GM12865 (cell line): ENCODE results near the gene NUP160.
A peak's percentile ranks its signal among the peaks of the same experiment; 100 is the strongest.
"Not testable (repeated sequence)": the region's sequence is repeated elsewhere in the genome, so short reads cannot be mapped to it uniquely, and the experiment has no call there.

Source experiments
- DNase-seq: peaks from one replicate; pipeline ENCODE4 v3.0.0; 2010; ENCODE audit warnings: low read depth
- H3K4me3 ChIP-seq: 2 replicates; pipeline ENCODE4 v1.5.1; 2011; ENCODE audit warnings: mild to moderate bottlenecking, low read depth, low read length, control low read depth
- TF ChIP-seq, protein P1 (sequence below): IDR thresholded peaks from 2 replicates; pipeline ENCODE4 v1.5.1; 2011; ENCODE audit warnings: low read length, control low read depth, low read depth, inconsistent platforms; ENCODE audit not compliant: insufficient read depth; ENCODE audit errors: missing control alignments

NUP160 gene, protein sequence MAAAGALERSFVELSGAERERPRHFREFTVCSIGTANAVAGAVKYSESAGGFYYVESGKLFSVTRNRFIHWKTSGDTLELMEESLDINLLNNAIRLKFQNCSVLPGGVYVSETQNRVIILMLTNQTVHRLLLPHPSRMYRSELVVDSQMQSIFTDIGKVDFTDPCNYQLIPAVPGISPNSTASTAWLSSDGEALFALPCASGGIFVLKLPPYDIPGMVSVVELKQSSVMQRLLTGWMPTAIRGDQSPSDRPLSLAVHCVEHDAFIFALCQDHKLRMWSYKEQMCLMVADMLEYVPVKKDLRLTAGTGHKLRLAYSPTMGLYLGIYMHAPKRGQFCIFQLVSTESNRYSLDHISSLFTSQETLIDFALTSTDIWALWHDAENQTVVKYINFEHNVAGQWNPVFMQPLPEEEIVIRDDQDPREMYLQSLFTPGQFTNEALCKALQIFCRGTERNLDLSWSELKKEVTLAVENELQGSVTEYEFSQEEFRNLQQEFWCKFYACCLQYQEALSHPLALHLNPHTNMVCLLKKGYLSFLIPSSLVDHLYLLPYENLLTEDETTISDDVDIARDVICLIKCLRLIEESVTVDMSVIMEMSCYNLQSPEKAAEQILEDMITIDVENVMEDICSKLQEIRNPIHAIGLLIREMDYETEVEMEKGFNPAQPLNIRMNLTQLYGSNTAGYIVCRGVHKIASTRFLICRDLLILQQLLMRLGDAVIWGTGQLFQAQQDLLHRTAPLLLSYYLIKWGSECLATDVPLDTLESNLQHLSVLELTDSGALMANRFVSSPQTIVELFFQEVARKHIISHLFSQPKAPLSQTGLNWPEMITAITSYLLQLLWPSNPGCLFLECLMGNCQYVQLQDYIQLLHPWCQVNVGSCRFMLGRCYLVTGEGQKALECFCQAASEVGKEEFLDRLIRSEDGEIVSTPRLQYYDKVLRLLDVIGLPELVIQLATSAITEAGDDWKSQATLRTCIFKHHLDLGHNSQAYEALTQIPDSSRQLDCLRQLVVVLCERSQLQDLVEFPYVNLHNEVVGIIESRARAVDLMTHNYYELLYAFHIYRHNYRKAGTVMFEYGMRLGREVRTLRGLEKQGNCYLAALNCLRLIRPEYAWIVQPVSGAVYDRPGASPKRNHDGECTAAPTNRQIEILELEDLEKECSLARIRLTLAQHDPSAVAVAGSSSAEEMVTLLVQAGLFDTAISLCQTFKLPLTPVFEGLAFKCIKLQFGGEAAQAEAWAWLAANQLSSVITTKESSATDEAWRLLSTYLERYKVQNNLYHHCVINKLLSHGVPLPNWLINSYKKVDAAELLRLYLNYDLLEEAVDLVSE (N-terminal part only)

DNA sequence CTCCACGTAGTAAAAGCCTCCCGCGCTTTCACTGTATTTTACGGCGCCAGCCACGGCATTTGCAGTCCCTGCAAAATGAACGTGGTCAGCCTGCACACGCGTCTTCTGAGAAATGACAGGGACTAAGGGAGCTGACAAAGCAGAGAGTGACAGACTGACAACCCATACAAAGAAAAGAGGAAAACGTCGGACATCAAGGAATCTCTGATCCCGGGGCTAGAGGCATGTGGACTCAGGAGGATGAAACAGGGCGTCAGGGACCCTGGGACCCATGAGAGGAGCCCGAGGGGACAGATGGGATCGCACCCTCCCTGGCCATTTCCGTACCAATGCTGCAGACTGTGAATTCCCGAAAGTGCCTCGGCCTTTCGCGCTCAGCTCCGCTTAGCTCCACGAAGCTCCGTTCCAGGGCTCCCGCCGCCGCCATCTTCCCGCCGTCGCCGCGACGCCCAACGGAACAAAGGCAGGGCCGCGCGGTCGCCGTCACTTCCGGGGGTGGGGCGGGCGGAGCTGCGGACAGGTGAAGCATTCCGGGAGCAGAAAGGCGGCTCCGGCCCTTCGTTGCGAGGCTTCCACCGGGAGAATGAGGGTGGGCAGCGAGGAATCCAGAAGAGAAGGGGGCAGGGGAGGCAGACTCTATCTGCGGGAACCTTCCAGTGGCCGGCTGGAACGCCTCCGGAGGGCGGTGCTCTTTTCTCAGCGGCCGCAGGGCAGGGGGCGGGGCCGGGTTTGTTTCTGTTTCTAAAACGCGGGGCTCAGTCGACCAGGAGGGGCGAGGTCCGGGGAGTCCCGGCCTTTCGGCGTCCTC lies at the start of gene NUP160:
Gene NUP160 (minus strand): TSS at position 459 of the 808 bp plus-strand sequence. CDS start 32 bp downstream, at position 427.
- TF ChIP-seq, protein P1, sequence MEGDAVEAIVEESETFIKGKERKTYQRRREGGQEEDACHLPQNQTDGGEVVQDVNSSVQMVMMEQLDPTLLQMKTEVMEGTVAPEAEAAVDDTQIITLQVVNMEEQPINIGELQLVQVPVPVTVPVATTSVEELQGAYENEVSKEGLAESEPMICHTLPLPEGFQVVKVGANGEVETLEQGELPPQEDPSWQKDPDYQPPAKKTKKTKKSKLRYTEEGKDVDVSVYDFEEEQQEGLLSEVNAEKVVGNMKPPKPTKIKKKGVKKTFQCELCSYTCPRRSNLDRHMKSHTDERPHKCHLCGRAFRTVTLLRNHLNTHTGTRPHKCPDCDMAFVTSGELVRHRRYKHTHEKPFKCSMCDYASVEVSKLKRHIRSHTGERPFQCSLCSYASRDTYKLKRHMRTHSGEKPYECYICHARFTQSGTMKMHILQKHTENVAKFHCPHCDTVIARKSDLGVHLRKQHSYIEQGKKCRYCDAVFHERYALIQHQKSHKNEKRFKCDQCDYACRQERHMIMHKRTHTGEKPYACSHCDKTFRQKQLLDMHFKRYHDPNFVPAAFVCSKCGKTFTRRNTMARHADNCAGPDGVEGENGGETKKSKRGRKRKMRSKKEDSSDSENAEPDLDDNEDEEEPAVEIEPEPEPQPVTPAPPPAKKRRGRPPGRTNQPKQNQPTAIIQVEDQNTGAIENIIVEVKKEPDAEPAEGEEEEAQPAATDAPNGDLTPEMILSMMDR = no peak
- peak; percentile 83 for DNase-seq
- H3K4me3 ChIP-seq = peak within 1 kb of the TSS; percentile 93

DNA sequence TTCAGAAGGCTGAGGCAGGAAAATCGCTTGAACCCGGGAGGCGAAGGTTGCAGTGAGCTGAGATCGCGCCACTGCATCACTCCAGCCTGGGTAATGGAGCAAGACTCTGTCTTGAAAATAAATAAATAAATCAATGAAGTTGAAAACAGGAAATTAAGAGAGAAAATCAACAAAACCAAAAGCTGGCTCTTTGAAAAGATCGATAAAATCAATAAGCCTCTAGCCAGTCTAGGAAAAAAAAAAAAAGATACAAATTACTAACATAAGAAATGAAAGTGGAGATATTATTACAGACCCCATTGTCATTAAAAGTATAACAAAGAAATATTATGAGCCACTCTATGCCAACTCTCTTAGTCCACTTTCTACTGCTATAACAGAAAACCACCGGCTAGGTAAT lies 48.0 kb upstream of the NUP160 start:
- H3K4me3 ChIP-seq = no peak overlapping the region
- TF ChIP-seq, protein P1 = no peak
- DNase-seq = no peak

DNA sequence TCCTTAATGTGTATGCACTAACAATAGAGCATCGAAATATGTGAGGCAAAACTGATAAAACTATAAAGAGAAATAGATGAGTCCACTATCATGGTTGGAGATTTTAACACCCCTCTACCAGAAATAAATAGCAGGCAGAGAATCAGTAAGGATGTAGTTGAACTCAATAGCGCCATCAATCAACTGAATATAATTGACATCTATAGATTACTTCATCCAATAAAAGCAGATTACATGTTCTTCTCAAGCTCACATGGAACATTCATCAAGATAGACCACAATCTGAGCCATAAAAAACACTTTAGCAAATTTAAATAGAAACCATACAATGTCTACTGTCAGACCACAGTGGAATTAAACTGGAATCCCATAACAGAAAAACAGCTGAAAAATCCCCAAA lies 46.9 kb upstream of the NUP160 start:
- H3K4me3 ChIP-seq = no peak overlapping the region
- TF ChIP-seq, protein P1 = no peak
- DNase-seq = no peak

DNA sequence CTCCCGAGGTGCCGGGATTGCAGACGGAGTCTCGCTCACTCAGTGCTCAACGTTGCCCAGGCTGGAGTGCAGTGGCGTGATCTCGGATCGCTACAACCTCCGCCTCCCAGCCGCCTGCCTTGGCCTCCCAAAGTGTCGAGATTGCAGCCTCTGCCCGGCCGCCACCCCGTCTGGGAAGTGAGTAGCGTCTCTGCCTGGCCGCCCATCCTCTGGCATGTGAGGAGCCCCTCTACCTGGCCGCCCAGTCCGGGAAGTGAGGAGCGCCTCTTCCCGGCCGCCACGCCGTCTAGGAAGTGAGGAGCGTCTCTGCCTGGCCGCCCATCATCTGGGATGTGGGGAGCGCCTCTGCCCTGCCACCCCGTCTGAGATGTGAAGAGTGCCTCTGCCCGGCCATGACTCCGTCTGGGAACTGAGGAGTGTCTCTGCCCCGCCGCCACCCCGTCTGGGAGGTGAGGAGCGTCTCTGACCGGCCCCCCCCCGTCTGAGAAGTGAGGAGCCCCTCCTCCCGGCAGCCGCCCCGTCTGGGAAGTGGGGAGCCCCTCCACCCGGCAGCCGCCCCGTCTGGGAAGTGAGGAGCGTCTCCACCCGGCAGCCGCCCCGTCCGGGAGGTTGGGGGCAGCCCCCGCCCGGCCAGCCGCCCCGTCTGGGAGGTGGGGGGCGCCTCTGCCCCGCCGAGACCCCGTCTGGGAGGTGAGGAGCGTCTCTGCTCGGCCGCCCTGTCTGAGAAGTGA lies 44.6 kb upstream of the NUP160 start:
- H3K4me3 ChIP-seq, DNase-seq: not testable (repeated sequence)

DNA sequence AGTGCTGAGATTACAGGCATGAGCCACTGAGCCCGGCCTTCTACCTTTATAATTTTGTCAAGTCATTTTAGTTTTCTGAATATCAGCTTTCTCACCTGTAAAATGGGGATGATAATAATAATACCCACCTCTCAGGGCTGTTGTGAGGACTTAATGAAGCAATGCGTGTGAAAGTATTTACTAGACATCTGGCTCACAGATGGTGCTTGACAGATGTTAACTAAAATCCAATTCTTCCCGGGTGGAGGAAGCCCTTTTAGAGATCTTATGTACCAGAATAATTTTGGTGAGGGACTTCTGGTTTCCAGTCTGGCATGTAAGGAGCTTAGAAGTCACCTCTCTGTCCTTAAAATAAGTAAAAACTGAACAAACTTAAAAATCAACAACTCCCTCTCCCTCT lies 43.7 kb upstream of the NUP160 start:
- H3K4me3 ChIP-seq = no peak overlapping the region
- DNase-seq = no peak
- TF ChIP-seq, protein P1 = no peak

DNA sequence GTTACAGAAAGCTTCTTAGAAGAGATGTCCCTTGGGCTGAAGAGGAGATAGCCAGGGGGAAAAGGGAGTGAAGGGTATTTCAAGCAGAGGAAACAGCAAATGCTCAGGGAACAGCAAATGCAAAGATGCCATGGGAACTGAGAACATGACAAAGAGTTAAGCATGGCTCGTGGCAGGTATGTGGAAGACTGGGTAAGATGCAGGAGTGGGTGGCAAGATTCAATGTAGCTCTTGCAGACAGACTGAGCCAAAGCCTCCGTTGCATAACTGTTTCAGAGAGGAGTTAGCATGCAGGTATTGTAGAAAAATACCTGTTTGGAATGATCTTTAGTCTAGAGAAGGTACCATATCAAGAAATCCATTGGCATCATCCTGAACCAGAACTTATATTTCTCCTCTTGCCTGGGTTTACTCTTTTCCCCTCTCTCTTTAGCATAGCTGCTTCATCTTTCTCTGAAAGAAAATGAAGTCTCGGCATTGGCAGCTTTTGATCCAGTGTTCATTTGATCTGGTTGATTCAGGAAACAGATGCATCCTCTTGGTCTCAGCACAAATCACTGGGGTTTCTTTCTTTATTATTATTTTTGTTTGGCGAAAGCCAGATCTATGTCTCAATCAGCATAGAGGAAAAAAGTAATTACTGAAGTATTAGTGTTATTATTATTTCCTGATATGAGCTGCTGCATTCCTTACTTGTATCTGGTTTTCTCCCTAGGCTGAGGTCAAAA lies 41.7 kb upstream of the NUP160 start:
- DNase-seq = no peak
- TF ChIP-seq, protein P1 = no peak
- H3K4me3 ChIP-seq = no peak overlapping the region
